AG08395 (cell line): ENCODE results near the gene TRIM29.
"Not testable (repeated sequence)": the region's sequence is repeated elsewhere in the genome, so short reads cannot be mapped to it uniquely, and the experiment has no call there.

ENCODE experiments used
- DNase-seq: peaks from one replicate; pipeline ENCODE4 v3.0.0; 2012; ENCODE audit warnings: mixed read lengths, low spot score

TRIM29 gene, protein sequence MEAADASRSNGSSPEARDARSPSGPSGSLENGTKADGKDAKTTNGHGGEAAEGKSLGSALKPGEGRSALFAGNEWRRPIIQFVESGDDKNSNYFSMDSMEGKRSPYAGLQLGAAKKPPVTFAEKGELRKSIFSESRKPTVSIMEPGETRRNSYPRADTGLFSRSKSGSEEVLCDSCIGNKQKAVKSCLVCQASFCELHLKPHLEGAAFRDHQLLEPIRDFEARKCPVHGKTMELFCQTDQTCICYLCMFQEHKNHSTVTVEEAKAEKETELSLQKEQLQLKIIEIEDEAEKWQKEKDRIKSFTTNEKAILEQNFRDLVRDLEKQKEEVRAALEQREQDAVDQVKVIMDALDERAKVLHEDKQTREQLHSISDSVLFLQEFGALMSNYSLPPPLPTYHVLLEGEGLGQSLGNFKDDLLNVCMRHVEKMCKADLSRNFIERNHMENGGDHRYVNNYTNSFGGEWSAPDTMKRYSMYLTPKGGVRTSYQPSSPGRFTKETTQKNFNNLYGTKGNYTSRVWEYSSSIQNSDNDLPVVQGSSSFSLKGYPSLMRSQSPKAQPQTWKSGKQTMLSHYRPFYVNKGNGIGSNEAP

DNA sequence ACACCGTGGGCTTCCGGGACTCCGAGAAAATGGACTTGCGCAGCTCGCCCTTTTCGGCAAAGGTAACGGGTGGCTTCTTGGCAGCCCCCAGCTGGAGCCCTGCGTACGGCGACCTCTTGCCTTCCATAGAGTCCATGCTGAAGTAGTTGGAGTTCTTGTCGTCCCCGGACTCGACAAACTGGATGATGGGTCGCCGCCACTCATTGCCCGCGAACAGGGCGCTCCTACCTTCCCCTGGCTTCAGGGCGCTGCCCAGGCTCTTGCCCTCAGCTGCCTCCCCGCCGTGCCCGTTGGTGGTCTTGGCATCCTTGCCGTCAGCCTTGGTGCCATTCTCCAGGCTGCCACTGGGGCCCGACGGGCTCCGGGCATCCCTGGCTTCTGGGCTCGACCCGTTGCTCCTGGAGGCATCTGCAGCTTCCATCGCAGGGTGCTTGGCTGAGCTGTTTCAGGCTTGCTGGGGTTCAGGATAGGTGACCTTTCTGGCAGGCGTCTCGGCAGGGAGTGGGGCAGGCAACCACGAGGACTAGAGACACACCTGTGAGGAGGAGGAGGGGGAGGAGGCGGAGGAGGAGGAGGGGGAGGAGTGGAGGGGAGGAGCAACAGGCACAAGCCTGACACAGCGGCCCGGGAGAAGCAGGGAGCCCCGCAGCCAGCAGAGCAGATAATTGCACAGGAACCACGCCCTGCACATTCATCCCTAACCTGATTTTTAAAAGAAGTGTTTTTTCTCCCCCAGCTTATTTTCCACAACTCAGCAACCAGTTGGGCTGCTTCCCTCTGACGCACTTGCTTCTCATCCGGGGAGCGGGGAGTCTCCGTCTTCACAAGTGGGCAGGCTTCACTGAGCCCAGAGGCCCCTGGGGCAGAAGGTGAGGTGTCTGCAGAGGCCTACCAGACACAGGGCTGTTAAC, at the start of gene TRIM29:
Gene TRIM29 (minus strand): TSS at position 503 of the 911 bp plus-strand sequence. CDS start 82 bp downstream, at position 421.
- no peak for DNase-seq

DNA sequence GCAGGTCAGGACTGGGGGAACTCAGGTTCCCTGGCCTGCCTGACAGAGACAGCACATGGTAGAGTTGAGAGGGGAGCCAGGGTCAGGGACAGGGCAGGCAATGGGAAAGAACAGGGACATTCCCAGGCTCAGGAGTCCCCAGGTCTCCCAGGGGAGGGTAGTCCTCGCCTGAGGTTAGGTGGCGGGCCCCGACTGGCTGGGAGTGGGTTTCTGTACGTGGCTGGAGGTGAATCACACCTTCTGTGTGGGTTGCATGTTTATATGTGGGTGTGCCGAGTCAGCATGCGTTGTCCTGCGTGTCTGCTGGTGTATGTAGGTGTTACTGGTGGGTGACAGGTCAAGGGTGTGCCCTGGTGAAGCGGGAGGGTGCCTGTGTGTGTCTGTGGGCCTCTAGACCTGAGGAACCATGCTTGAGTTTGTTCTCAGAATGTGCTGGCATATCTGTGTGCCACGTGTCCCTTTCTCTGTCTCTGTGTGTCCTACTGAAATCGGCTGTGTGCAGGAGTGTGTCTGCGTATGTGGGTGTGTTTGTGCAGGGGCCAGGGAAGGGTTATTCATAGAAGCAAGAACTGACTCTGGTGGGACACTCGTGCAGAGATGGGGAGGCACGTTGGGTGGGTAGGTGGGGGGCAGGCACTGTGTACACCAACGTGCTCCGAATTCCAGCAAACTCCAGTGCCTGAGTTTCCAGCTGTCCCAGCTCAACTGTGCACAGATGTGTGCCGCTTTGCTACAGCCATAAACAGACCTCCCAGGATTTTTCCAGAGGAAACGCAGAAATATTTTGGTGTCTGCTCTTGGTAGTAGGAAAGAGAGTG, 49.1 kb upstream of the TRIM29 start:
- DNase-seq = peak; percentile 40

GRCh38 chr11:120186456-120186773, 48.5 kb upstream of the TRIM29 start:
- DNase-seq = no peak

- no peak for DNase-seq
These were observed 48.0 kb upstream of the TRIM29 start for GRCh38 chr11:120185706-120186455.

DNA sequence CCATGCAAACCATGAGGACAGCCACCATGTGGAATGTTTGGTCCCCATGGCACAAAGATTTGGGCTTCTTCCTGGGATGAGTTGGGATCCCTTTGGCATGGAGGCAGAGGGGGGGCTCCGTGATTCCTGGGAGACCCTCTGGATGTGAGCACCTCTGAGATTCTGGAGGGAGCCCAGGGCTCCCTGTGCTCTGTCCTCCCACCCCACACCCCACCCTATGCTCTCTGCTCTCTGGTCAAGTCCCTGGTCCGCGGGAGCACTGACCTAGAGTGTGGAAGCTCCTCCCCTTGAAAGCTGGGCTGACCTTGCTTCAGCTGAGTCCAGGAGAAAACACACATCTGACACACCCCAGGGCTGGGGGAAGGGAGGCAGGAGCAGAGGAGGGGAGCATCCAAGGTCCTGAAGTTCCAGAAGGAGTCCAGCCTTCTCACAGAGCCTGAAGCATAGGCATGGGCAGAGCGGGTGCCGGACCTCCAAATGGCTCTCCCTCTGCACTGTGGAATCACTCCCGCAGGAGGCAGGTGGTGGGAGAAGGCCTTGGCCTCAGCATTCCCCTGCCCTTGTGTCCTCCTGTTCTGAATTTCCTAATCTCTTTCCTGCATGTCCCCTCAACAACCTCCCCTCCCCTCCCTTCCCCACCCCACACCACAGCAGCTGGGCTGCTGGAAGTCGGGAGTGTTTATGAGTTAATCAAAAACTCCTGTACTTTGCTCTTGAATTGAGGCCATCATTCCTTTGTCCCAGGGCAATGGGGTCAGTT, 47.2 kb upstream of the TRIM29 start:
- peak; percentile 58 for DNase-seq

DNA sequence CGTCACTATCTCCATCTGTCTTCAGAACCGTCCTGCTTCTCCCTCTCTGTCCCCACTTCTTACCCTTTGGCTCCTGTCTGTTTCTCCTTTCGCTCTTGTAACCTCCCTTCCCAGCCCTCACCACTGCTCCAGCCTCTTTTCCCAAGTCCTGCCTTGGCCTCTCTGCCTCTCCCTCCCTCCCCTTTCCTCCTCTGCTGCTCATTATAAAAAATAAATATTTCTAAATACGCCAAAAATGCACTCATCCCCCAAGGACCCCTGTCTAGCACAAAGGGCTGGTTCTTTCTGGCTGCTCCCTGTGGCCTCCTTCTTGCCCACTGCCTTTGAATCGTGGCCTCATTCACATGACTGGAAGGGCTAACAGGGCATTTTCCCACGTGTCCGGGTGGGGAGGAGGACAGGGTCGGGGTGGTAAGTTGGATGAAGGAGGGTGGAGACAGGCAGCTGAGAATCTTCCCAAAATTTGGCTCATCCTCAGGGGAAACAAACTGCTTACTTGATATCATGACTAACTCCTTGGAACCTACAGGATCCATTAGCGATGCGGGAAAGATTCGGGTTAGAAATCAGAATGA, 46.5 kb upstream of the TRIM29 start:
- DNase-seq = no peak

DNA sequence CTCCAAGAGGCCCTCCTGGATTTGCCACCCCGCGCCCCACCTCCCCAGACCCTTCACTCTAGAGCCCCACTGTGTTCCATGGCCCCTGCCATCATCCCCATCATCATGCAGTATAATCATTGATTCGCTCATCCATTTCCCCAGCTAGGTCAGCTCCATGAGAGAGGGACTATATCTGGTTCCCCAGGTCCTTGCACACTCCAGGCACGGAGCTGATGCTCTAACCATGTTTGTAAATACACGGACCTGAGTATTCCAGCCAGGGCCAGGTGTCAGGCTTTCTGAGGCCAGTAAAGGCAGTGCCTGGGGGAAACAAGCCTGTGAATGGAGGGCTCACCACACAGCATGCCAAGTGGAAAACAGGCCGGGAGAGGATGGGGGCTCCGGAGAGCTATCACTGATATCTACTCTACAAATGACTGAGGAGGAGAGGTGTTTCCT, 45.8 kb upstream of the TRIM29 start:
- DNase-seq = no peak

DNA sequence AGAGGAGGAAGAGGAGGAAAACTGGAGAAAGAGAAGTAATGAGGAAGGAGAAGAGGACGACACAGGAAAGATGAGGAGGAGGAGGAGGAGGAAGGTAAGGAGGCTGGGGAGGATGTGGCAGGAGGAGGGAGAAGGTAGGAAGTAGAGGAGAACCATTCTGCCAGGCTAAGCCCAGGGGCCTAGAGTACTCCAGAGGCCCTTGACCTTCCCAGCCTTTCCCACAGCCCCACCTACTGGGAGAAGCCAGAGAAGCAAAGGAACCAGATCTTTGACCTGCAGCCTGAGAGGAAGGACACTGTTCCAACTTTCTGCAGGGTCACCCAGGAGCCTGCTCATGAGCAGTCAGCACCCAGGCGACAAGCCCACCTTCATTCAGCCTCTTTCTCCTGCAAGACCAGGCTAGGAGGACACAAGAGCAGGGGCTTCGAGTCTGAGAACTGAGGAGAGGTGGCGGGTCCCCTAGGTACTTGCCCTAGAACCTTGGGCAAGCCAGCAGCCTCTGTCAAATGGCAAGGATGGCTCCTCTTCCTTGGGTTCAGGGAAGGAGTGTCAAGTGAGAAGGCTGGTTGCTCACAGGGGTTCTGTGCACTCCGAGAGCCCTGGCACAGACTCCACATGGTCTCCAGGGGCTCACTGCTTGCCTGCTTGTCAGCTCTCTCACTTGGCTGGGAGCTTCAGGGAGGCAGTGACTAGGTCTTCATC, 45.0 kb upstream of the TRIM29 start:
- DNase-seq = no peak

DNA sequence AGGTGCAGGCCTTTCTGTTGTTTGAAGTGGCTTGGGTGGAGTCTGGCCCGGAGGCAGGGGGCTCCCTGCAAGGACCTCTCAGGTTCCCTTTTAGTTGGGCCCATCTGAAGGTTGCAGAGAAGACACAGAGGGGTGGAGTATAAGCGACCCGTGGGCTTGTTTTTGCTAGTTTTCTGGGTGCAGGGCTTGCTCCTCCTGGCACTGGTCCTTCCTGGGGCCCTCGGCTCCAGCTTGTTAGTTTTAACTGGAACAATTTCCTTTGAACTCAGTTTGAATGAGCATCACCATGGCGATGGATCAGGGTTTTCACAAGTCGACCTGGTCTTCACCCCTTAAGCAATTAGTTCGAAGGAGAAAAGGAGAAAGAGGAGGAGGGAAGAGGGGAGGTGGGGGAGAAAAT, 44.5 kb upstream of the TRIM29 start:
- DNase-seq = no peak

- DNase-seq = no peak
These were observed 43.6 kb upstream of the TRIM29 start for GRCh38 chr11:120181376-120181975.

- peak; percentile 39 for DNase-seq
These were observed 42.8 kb upstream of the TRIM29 start for GRCh38 chr11:120180551-120181232.

DNA sequence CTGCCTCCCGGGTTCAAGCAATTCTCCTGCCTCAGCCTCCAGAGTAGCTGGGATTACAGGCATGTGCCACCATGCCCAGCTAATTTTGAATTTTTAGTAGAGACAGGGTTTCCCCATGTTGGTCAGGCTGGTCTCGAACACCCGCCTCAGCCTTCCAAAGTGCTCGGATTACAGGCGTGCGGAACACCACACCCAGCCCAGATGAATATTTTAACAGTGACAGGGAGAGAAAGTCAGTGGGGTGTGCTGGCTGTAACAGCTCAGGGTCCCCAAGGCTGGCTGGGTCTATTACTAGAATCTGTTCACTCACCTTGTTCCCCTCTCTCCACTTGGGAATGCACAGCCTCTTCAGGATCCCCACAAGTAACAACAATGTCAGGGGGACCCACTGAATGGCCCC, 42.1 kb upstream of the TRIM29 start:
- not testable (repeated sequence) for DNase-seq

DNA sequence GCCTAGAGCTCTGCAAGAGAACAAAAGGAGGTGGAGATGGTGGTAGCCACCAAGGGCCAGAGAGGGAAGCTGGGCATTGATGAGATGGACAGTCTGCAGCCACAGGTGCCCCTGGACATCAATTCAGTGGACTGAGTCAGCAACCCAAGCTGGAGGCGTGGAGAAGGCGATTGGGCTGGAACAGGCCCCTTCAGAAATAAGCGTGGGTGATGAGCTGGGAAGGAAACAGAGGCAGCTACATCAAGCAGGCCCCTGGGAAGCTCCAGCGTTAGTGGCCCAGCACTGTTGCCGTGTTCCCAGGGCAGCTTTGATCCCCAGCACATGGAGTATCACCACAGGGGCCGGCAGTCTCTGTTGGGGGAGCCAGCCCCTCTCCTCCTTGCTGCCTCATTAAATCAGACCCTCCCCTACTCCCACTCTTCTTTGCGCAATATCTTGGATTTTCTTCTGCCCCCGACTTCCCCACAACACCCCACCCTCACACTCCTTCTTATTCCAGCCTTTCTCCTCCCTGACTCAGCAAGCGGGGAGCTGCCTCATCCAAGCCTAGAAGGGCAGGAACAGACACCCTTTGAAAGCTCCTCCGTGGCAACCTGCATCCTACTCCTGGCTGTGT, 41.3 kb upstream of the TRIM29 start:
- no peak for DNase-seq

DNA sequence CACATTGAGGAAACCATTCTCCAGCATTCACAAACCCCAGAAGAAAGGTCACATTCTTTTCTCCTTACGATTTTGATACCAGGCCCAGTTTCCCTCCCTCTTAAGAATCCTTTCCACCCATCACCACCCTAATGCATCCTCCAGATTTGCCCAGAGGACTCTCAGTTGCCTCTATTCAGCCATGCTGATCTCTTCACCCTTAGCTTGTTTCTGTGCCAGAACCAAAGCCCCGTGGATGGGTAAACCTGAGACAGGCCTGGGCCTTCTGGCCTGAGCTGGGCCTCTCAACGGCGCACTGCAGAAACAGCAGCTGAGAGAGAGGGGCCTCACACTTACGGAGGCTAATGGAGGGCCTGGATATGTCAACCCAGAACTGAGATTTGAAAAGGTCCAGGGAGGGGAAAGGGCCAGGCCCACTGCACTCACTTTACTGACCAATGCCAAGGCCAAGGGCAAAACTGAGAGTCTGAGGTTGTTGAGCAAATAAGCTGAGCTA, 40.7 kb upstream of the TRIM29 start:
- DNase-seq = peak; percentile 41

GRCh38 chr11:120174866-120175265, 37.0 kb upstream of the TRIM29 start:
- DNase-seq = no peak

DNA sequence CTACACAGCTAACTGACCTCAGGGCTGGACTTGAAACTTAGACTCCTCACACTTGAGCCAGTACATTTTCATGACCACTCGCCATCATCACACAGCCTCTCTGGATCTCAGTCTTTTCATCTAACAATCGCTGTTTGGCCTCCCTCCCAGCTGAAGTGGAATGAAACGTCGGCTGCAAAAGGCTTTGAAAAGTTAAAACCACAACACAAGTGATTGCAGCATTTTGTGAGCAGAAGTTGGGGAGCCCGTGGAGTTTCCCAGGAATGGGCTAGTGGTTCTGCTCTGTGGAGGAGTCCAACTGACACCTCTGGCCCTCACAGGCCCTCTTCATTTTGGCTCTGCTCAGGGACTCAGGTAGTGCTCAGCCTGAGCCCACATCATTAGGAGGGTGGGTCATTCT, 35.9 kb upstream of the TRIM29 start:
- DNase-seq = no peak

DNA sequence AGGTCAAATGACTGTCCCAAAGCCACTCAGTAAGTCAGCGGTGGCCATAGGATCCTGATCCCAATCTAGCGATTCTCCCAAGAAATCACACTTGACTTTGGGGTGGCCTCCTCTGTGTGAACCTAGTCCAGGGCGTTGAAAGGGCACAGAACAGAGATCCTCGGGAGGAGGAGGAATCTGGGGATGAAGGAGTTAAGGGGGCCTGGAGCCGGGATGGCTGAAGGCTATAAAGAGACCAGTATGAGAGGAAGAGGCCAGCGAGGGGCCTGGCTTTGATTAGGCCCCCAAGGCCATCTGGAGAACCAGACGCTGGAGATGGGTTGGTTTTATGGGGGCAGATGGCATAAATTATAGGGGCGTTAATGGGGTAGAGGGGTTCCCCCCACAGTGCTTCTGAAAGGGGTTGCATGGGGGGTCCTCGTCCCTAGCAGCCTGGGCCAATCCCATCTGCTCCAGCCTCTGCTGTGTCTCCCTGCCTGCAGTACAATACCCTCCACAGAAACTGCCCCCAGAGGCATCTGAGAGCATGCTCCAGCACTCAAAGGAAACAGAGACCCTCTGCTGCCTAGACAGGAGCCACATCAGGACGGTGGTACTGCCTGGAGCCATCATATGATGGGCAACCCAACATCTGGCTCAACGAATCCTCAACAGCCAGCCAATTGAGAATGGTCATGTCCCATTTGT, 35.2 kb upstream of the TRIM29 start:
- DNase-seq = no peak
